SK-N-SH (cell line): ENCODE data around the gene FAM131B.

Experiments used
- CHD2 ChIP-seq: fragments of 150-350 bp; IDR thresholded peaks from 2 replicates; pipeline ENCODE4 v1.6.1; 2018; ENCODE audit warnings: low read length; ENCODE audit not compliant: partially characterized antibody
- CTCF ChIP-seq: fragments of 200-600 bp; sonication (generic); IDR thresholded peaks from 2 replicates; pipeline ENCODE4 v1.6.1; 2017; ENCODE audit warnings: antibody characterized with exemption, mild to moderate bottlenecking, moderate library complexity
- EP300 ChIP-seq, 2 experiments: IDR thresholded peaks; 2 replicates each; pipeline versions ENCODE4 v1.4.0 to v1.6.1; 2012; ENCODE audit warnings: borderline replicate concordance in 1 of 2, low read depth in 1 of 2, low read length in 1 of 2
- GATA2 ChIP-seq: sonication (generic); formaldehyde crosslinking; IDR thresholded peaks from 2 replicates; pipeline ENCODE4 v1.5.0; 2020; ENCODE audit warnings: mild to moderate bottlenecking, missing genetic modification reagents
- MXI1 ChIP-seq: IDR thresholded peaks from 2 replicates; pipeline ENCODE4 v1.6.1; 2012; ENCODE audit warnings: mild to moderate bottlenecking, low read depth, low read length, improper control_type of control experiment
- NRF1 ChIP-seq: IDR thresholded peaks from 2 replicates; pipeline ENCODE4 v1.6.1; 2012; ENCODE audit warnings: low read depth, mild to moderate bottlenecking, low read length
- POLR2AphosphoS5 ChIP-seq: IDR thresholded peaks from 2 replicates; pipeline ENCODE4 v1.6.1; 2012; ENCODE audit warnings: low read depth, low read length
- RAD21 ChIP-seq: IDR thresholded peaks from 2 replicates; pipeline ENCODE4 v1.6.1; 2012; ENCODE audit warnings: mild to moderate bottlenecking, low read length

- TF ChIP-seq NRF1 (no peak), POLR2AphosphoS5 (no peak), CHD2 (no peak), EP300 (IDR thresholded peaks at IDR 0.05; ENCODE audit: borderline replicate concordance in 1 of 2, low read depth in 1 of 2, low read length in 1 of 2) (no peak), GATA2 (no peak), RAD21 (no peak), CTCF (no peak), MXI1 (no peak)
Observed at GRCh38 chr7:143354965-143355364, 7.5 kb downstream of the FAM131B start.
